Thymus (tissue), 11 donors: ENCODE data around the gene TDG. TPM values are rescaled to one million over a fixed set of nuclear protein-coding genes. Genes with fewer than 3 reads are reported as not detected.
"Not testable (repeated sequence)": the region's sequence is repeated elsewhere in the genome, so short reads cannot be mapped to it uniquely, and the experiment has no call there.

ENCODE experiments used
- DNase-seq, 9 donors: peaks; one replicate each; pipeline ENCODE4 v3.0.0-alpha.2; 2013; ENCODE audit warnings: low spot score in 9 of 9, low read depth in 6 of 9, missing footprints in 1 of 9
- H3K27ac ChIP-seq, 2 donors: one replicate each; pipeline ENCODE4 v1.5.1; 2013; ENCODE audit warnings: control low read depth in 1 of 2, low read depth in 1 of 2, low read length in 1 of 2, mild to moderate bottlenecking in 1 of 2, moderate library complexity in 1 of 2
- H3K27me3 ChIP-seq, 2 donors: one replicate each; pipeline ENCODE4 v1.5.1; 2013; ENCODE audit warnings: low read length in 1 of 2; ENCODE audit not compliant: control insufficient read depth in 2 of 2, insufficient read depth in 1 of 2
- H3K36me3 ChIP-seq, 2 donors: one replicate each; pipeline ENCODE4 v1.5.1; 2013; ENCODE audit warnings: low read length in 1 of 2, mild to moderate bottlenecking in 1 of 2, moderate library complexity in 1 of 2; ENCODE audit not compliant: control insufficient read depth in 2 of 2, insufficient read depth in 2 of 2
- H3K4me1 ChIP-seq, 2 donors: one replicate each; pipeline ENCODE4 v1.5.1; 2013; ENCODE audit warnings: low read length in 2 of 2; ENCODE audit not compliant: control insufficient read depth in 2 of 2, insufficient read depth in 2 of 2
- H3K4me3 ChIP-seq, 2 donors: one replicate each; pipeline ENCODE4 v1.5.1; 2013; ENCODE audit warnings: low read length in 2 of 2, control low read depth in 1 of 2, mild to moderate bottlenecking in 1 of 2
- H3K9me3 ChIP-seq, 2 donors: one replicate each; pipeline ENCODE4 v1.5.1; 2013; ENCODE audit warnings: low read length in 1 of 2, mild to moderate bottlenecking in 1 of 2; ENCODE audit not compliant: control insufficient read depth in 2 of 2, insufficient read depth in 1 of 2
- WGBS: extraction: QIAGEN DNeasy Blood & Tissue Kit; methylation state at CpG from one replicate; pipeline ENCODE4 v1.1.7; 2013; 5-methylcytosine and 5-hydroxymethylcytosine counted together
- polyA plus RNA-seq: library from polyadenylated mRNA; stranded (reverse); fragments of 200-250 nt; gene quantifications from one replicate; pipeline ENCODE4 v1.2.3, GENCODE V29; 2013
- total RNA-seq: library from RNA; stranded (reverse); fragments of 120-200 nt; gene quantifications from one replicate; pipeline ENCODE4 v1.2.4, GENCODE V29; 2013
- donor health status: healthy.

TDG gene
- total and polyA plus RNA-seq, 2 donors, result 26.9 to 50.9 TPM

DNA sequence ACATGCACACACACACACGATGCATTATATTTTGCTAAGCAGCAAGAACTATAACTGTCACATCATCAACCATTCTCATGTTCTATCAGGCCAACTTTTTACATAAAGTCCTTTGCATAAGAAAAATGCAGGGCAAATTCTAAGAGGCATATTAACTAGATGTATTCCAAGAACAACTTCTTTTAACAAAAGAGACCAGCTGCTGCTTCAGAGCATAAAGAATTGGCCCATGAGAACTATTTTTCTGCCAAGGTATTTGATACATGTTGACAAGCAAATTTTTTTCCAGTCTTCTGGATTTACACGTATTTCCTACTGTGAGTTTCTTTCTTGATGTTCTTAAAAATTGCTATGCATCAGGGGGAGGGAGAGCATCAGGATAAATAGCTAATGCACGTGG lies 57.1 kb downstream of the TDG start:
- Histone ChIP-seq H3K27ac (no peak overlapping the region), H3K4me1 (no peaks in the 10 kb centered on the region), H3K4me3 (no peak overlapping the region), H3K36me3 (no peaks in the 10 kb centered on the region), H3K27me3 (no peaks in the 10 kb centered on the region), H3K9me3 (no peaks in the 10 kb centered on the region)
- WGBS, result 85% methylated on average over 3 of the region's 3 CpGs
- DNase-seq, result no peak

DNA sequence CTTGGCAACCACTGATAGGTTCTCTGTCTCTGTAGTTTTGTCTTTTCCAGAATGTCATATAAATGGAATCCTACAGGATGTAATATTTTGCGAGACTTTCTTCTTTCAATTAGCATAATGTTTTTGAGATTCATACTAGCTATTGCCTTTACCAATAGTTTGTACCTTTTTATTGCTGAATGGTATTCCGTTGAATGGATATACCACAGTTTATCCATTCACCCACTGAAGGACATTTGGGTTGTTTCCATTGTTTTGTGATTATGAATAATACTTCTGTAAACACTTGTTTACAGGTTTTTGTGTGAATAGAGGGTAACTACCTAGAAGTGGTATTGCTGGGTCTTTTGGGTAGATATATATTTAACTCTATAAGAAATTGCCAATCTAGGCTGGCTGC lies 58.0 kb downstream of the TDG start:
- Histone ChIP-seq H3K27me3 (no peaks in the 10 kb centered on the region), H3K9me3 (no peaks in the 10 kb centered on the region), H3K4me1 (no peaks in the 10 kb centered on the region), H3K4me3 (no peak overlapping the region), H3K27ac (no peak overlapping the region), H3K36me3 (no peaks in the 10 kb centered on the region)
- DNase-seq, result no peak
- WGBS, result 49% methylated on average over 2 of the region's 2 CpGs

DNA sequence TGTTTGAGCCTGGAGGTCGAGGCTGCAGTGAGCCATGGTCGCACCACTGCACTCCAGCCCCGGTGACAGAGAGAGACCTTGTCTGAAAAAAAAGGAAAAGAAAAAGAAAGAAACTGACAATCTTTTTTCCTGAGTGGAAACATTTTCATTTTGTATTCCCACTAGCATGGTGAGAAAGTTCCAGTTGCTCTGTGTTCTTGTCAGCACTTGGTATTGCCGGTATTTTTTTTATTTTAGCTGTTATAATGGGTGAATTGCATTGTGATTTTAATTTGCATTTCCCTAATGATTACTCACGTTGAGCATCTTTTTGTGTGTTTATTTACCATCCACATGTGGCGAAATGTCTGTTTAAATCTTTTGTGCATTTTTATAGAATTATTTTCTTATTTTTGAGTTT lies 58.7 kb downstream of the TDG start:
- Histone ChIP-seq H3K4me3 (no peak overlapping the region), H3K27ac (no peak overlapping the region), H3K36me3 (no peaks in the 10 kb centered on the region), H3K9me3 (no peaks in the 10 kb centered on the region), H3K27me3 (no peaks in the 10 kb centered on the region), H3K4me1 (no peaks in the 10 kb centered on the region)
- WGBS, result 97% methylated on average over 6 of the region's 6 CpGs
- no peak for DNase-seq

DNA sequence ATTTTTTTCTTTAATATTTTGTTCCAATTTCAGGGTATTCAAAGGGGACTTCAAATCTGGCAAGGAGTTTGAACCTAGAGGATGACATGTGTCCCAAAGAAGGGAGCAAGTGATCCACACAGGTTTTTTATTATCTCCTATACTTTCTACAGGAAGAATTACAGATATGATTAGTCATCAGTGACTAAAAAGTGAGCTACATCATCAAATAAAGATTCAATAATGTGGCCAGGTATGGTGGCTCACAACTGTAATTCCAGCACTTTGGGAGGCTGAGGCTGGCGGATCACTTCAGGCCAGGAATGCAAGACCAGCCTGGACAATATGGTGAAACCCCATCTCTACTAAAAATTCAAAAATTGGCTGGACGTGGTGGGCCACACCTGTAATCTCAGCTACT lies 60.1 kb downstream of the TDG start:
- Histone ChIP-seq H3K27me3 (no peaks in the 10 kb centered on the region), H3K4me3 (no peak overlapping the region), H3K36me3 (no peaks in the 10 kb centered on the region), H3K4me1 (no peaks in the 10 kb centered on the region), H3K9me3 (no peaks in the 10 kb centered on the region), H3K27ac (no peak overlapping the region)
- no peak for DNase-seq
- 94% methylated on average over 2 of the region's 2 CpGs for WGBS

DNA sequence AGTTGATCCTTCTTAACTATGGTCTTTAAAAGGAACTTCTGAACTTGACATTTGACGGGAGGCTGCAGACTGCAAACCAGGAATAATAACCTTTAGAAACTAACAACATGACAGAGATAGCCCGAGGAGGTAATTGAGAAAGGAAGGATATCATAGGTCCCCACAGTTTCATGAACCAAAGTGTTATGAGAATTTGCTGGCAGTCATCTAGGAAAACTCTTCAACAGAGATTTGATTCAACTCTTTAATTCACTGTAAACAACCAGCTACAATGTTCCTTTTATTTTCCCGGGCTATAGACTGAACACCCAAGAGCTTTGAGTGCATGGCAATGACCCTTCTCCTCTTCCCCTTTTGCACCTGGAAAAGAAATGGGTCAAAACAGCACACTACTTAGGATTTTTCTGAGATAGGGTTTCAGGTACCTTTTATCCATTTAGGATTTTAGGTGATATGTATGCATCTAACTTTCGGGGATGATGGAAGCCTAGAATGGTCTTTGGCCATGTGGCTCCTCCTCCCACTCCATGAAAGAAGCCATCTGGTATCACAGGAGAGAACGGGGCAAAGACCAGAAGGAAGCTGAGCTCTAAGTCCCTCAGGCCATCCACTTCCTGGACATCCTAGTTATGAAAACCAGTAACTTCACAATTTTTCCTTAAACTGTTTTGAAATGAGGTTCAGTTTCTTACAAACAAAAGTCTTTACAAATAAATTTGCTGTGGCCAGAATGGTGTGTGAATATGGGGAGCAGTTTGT lies 61.3 kb downstream of the TDG start:
- H3K4me1 ChIP-seq, result no peaks in the 10 kb centered on the region
- DNase-seq, result no peak
- no peaks in the 10 kb centered on the region for H3K9me3 ChIP-seq
- no peaks in the 10 kb centered on the region for H3K27me3 ChIP-seq
- no peak overlapping the region for H3K27ac ChIP-seq
- no peak overlapping the region for H3K4me3 ChIP-seq
- H3K36me3 ChIP-seq, result no peaks in the 10 kb centered on the region
- WGBS, result 74% methylated on average over 5 of the region's 5 CpGs

DNA sequence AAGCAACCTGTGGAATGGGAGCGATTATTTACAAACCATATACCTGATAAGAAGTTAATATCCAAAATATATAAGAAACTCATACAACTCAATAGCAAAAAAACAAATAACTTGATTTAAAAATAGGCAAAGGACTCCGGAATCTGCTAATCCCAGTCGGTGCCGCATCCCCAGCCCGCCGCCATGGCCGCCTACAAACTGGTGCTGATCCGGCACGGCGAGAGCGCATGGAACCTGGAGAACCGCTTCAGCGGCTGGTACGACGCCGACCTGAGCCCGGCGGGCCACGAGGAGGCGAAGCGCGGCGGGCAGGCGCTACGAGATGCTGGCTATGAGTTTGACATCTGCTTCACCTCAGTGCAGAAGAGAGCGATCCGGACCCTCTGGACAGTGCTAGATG lies 64.9 kb downstream of the TDG start:
- WGBS, result 98% methylated on average over 8 of the region's 27 CpGs
- not testable (repeated sequence) for DNase-seq

DNA sequence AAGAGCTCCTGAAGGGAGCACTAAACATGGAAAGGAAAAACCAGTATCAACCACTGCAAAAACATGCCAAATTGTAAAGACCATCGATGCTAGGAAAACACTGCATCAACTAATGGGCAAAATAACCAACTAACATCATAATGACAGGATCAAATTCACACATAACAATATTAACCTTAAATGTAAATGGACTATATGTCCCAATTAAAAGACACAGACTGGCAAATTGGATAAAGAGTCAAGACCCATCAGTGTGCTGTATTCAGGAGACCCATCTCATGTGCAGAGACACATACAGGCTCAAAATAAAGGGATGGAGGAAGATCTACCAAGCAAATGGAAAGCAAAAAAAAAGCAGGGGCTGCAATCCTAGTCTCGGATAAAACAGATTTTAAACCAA lies 70.5 kb downstream of the TDG start:
- 95% methylated on average over 2 of the region's 2 CpGs for WGBS
- H3K36me3 ChIP-seq, DNase-seq, H3K27ac ChIP-seq, H3K9me3 ChIP-seq, H3K4me1 ChIP-seq, H3K4me3 ChIP-seq, H3K27me3 ChIP-seq: not testable (repeated sequence)

More for the DNA sequence above, 64.9 kb downstream of the TDG start:
- not testable (repeated sequence) for H3K36me3 ChIP-seq, H3K27ac ChIP-seq, H3K9me3 ChIP-seq, H3K4me1 ChIP-seq, H3K4me3 ChIP-seq, H3K27me3 ChIP-seq

Other genes starting within 250 kb of the TDG start
- 1.6 TPM for gene NT5DC3, start 124.6 kb upstream of the TDG start, total RNA-seq
- 2.1 TPM for gene NT5DC3, start 124.6 kb upstream of the TDG start, polyA plus RNA-seq
- gene HSP90B1, start 35.5 kb upstream of the TDG start, total RNA-seq, result 467 TPM
- 309 TPM for gene HSP90B1, start 35.5 kb upstream of the TDG start, polyA plus RNA-seq
- 1.4 TPM for gene GLT8D2, start 84.3 kb downstream of the TDG start, total RNA-seq
- gene GLT8D2, start 84.3 kb downstream of the TDG start, polyA plus RNA-seq, result 2.4 TPM
- gene HCFC2, start 98.7 kb downstream of the TDG start, total RNA-seq, result 13.8 TPM
- 13.9 TPM for gene HCFC2, start 98.7 kb downstream of the TDG start, polyA plus RNA-seq
- 55.1 TPM for gene NFYB, start 172.3 kb downstream of the TDG start, total RNA-seq
- gene NFYB, start 172.3 kb downstream of the TDG start, polyA plus RNA-seq, result 37.1 TPM
- gene TXNRD1, start 249.9 kb downstream of the TDG start, total RNA-seq, result 68.0 TPM
- gene TXNRD1, start 249.9 kb downstream of the TDG start, polyA plus RNA-seq, result 28.2 TPM